Naive thymus-derived CD8-positive, alpha-beta T cell (primary cell): Measurements from ENCODE around the gene AP1M1. TPM values are rescaled to one million over a fixed set of nuclear protein-coding genes. Genes with fewer than 3 reads are reported as not detected.
A peak's percentile ranks its signal among the peaks of the same experiment; 100 is the strongest.

Experiments
- ATAC-seq, 2 donors: fragments of 150-1000 bp; cut with Tn5 transposase in 1 of 2; sonication (Bioruptor Pico), chemical (Tn5 transposase) in 1 of 2; 1 replicate in 1 of 2; 2 replicates in 1 of 2; pipeline ENCODE4 v1.10.0; 2021; ENCODE audit warnings: mild to moderate bottlenecking in 2 of 2, moderate library complexity in 2 of 2
- POLR2A ChIA-PET: fragments of 350-600 bp; sonication (Branson Sonifier 250); formaldehyde crosslinking; loops from one replicate; lab custom pipeline; 2021; ENCODE audit warnings: antibody characterized with exemption; lab: Charles Lee
- DNase-seq, 10 donors: peaks; one replicate each; pipeline versions ENCODE4 v3.0.0 to v3.0.0-alpha.2; 2020 to 2022
- H3K27ac Mint-ChIP-seq, 10 donors: one replicate each; pipeline ENCODE4 v1.8.0; 2020 to 2022; ENCODE audit warnings: mild to moderate bottlenecking in 10 of 10, mixed read lengths in 10 of 10, moderate library complexity in 4 of 10, inconsistent platforms in 1 of 10
- H3K27me3 Mint-ChIP-seq, 5 donors: one replicate each; pipeline ENCODE4 v1.8.0; 2021 to 2022; ENCODE audit warnings: mixed read lengths in 5 of 5
- H3K36me3 Mint-ChIP-seq, 3 donors: one replicate each; pipeline ENCODE4 v1.8.0; 2020 to 2022; ENCODE audit warnings: mixed read lengths in 3 of 3, mild to moderate bottlenecking in 2 of 3, inconsistent platforms in 1 of 3
- H3K4me1 Mint-ChIP-seq, 4 donors: one replicate each; pipeline ENCODE4 v1.8.0; 2021 to 2022; ENCODE audit warnings: mixed read lengths in 4 of 4
- H3K4me3 Mint-ChIP-seq, 10 donors: one replicate each; pipeline ENCODE4 v1.8.0; 2020 to 2022; ENCODE audit warnings: mild to moderate bottlenecking in 10 of 10, mixed read lengths in 10 of 10, moderate library complexity in 6 of 10, inconsistent platforms in 1 of 10
- H3K9me3 Mint-ChIP-seq, 9 donors: one replicate each; pipeline ENCODE4 v1.8.0; 2020 to 2022; ENCODE audit warnings: mixed read lengths in 9 of 9, mild to moderate bottlenecking in 3 of 9, inconsistent platforms in 1 of 9, moderate library complexity in 1 of 9
- polyA plus RNA-seq, 3 donors: library from polyadenylated mRNA; unstranded; fragments of 300-500 nt; fragmentation: Illumina TruSeq; gene quantifications; one replicate each; pipeline ENCODE4 v1.2.3, GENCODE V29; 2021
- total RNA-seq, 8 experiments: library from RNA in 2 of 8; stranded (reverse) in 2 of 8; gene quantifications; one replicate each; pipeline ENCODE4 v1.2.3 and lab custom pipeline; 2021 to 2026

The AP1M1 gene
- total and polyA plus RNA-seq, 5 experiments from 2014 or later: 151 to 288 (median 195) TPM

DNA sequence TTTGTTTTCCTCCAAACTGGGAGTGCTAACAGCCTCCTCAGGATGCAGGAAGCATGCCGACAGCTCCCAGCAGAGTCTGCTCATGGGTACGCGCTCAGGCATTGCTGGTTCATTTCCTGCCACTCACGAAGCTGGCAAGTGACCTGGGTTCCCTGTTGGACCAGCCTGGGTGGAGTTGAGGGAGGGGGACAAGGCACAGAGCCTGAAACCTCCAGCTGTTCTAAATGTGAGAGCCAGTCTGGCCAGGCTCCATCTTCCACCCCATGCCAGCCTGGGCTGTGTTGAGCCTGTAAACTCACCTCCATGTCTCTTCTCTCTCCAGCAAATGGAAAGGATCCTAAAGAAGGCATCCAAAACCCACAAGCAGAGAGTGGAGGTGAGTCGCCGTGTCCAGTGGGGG lies 7.5 kb upstream of the AP1M1 start:
- peak overlapping the region in 3 of 10 donors; percentile 40 to 70 (median 48) for H3K27ac Mint-ChIP-seq
- H3K9me3 Mint-ChIP-seq: no peaks in the 10 kb centered on the region
- POLR2A ChIA-PET: interaction anchor here (0.6 to 1.1 kb wide), 2 partner anchors 25 to 138 kb away, joined by 4 to 6 read pairs; no protein-coding TSS in a partner anchor
- H3K4me1 Mint-ChIP-seq: peaks cover 15 to 45% (median 27%) of the 10 kb centered on the region in 4 donors
- DNase-seq (no peak), ATAC-seq (no peak)
- no peaks in the 10 kb centered on the region for H3K27me3 Mint-ChIP-seq
- no peak overlapping the region for H3K4me3 Mint-ChIP-seq
- H3K36me3 Mint-ChIP-seq: peaks cover 3 to 67% (median 3%) of the 10 kb centered on the region in 3 donors

DNA sequence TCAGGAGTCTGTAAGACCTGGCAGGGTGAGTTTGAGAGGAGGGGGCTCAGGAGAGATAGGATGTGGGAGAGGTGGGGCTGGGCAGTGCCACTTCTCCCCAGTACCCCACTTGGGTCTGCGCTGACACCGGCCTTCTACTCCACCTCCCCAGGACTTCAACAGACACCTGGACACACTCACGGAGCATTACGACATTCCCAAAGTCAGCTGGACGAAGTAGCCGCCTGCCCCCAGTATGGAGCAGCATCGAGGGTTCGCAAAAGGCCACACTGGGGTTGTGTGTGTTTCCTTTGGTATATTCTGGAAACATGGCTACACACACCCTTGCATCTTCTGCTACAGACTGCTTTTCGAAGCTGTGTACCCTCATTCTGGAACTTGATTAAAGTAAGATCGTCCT lies 7.0 kb upstream of the AP1M1 start:
- H3K27me3 Mint-ChIP-seq: no peaks in the 10 kb centered on the region
- peak overlapping the region in 1 of 10 donors; percentile 40 for H3K27ac Mint-ChIP-seq
- H3K36me3 Mint-ChIP-seq: peaks cover 0 to 64% (median 0%) of the 10 kb centered on the region in 3 donors
- ATAC-seq (no peak), DNase-seq (no peak)
- no peak overlapping the region for H3K4me3 Mint-ChIP-seq
- peaks cover 11 to 41% (median 22%) of the 10 kb centered on the region in 4 donors for H3K4me1 Mint-ChIP-seq
- POLR2A ChIA-PET: interaction anchor here (1.1 kb wide), 1 partner anchor 137 kb away, joined by 4 read pairs; no protein-coding TSS in a partner anchor
- no peaks in the 10 kb centered on the region for H3K9me3 Mint-ChIP-seq

DNA sequence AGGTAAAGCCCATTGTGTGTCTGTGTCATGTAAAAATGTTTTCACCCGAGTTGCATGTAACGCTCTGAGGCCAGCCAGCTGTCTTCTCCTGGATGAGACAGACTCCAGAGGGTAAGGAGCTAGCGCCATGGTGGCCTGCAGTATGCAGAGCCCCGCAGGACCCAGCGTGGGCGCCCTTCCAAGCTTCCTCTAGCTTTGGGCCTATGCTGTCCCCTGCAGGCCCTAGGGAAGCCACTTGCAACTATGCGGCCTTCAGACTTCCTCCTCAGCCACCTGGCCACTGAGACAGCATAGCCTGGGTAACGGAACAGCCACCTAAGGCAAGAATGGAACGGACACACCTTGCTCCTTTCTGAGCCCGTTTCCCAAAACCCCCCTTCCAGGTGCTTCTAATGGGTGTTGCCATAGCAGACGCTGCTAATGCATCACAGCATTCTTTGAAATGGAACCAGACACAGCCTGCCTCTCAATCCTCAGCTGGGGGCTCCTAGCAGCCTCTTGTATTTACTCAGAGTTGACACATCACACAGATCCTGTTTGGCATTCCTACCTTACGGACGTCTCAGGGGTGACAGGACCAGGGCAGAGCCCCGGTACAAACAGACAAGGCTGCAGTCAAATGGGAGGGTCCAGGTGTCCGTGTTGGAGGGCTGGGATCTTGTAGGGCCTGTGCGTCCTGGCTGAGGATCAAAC lies 6.3 kb upstream of the AP1M1 start:
- peak in 1 of 2 donors; percentile 21 for ATAC-seq
- no peak overlapping the region for H3K4me3 Mint-ChIP-seq
- DNase-seq: no peak
- peak overlapping the region in 6 of 10 donors; percentile 13 to 76 (median 48) for H3K27ac Mint-ChIP-seq
- peaks cover 0 to 64% (median 0%) of the 10 kb centered on the region in 3 donors for H3K36me3 Mint-ChIP-seq
- POLR2A ChIA-PET: no interaction called here
- H3K9me3 Mint-ChIP-seq: no peaks in the 10 kb centered on the region
- peaks cover 11 to 36% (median 18%) of the 10 kb centered on the region in 4 donors for H3K4me1 Mint-ChIP-seq
- H3K27me3 Mint-ChIP-seq: no peaks in the 10 kb centered on the region

DNA sequence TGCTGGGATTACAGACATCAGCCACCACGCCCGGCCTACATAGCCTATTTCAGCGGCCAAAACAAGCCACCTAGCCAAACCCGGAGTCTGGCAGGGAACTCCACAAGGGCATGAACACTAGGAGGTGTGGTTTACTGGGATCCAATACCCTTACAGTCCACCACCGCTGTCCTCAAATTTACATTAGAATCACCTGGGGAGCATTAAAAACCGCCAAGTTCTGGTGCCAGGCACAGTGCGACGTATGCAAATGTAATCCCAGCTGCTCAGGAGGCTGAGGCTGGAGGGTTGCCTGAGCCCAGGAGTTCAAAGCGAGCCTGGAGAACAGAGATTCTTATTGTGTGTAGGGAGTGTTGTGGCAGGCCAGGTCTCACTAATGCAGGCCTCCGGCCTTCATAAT lies 4.2 kb upstream of the AP1M1 start:
- Mint-ChIP-seq H3K27ac (peak overlapping the region in 3 of 10 donors; percentile 15 to 22 (median 16)), H3K4me1 (peaks cover 8 to 32% (median 17%) of the 10 kb centered on the region in 4 donors), H3K36me3 (peaks cover 0 to 47% (median 0%) of the 10 kb centered on the region in 3 donors), H3K27me3 (no peaks in the 10 kb centered on the region), H3K4me3 (no peak overlapping the region), H3K9me3 (no peaks in the 10 kb centered on the region)
- DNase-seq (no peak), ATAC-seq (no peak)
- POLR2A ChIA-PET: no interaction called here

DNA sequence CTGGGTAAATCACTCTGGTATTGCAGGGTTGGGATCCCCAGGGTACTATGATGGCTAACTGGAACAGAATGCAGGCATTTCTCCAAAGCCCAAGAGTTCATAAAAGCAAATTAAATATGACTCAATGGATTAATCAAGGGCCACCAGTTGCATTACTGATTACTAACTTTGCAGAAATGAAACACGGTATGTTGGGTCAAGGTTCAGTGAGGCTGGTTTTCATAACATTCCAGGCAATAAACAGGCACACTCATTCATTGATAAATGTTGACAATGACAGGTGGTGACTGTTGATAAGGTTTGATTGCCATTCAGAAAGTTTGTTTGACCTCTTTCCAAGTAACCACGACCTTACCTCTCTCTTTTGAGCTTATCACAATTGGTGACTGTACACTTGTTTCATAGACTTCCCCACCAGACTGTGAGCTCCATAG lies 506 bp upstream of the AP1M1 start:
- ATAC-seq (no peak), DNase-seq (no peak)
- H3K27me3 Mint-ChIP-seq: no peaks in the 10 kb centered on the region
- no peaks in the 10 kb centered on the region for H3K9me3 Mint-ChIP-seq
- H3K36me3 Mint-ChIP-seq: peaks cover 0 to 25% (median 4%) of the 10 kb centered on the region in 3 donors
- peak overlapping the region; percentile 94 to 99 (median 98) for H3K27ac Mint-ChIP-seq
- H3K4me3 Mint-ChIP-seq: peak overlapping the region; percentile 75 to 95 (median 88)
- POLR2A ChIA-PET: interaction anchor here (0.6 to 4.2 kb wide), 20 partner anchors 9 to 360 kb away, joined by 3 to 21 read pairs (median 5); partner anchors contain the start of genes FAM32A and KLF2
- peaks cover 26 to 53% (median 43%) of the 10 kb centered on the region in 4 donors for H3K4me1 Mint-ChIP-seq

DNA sequence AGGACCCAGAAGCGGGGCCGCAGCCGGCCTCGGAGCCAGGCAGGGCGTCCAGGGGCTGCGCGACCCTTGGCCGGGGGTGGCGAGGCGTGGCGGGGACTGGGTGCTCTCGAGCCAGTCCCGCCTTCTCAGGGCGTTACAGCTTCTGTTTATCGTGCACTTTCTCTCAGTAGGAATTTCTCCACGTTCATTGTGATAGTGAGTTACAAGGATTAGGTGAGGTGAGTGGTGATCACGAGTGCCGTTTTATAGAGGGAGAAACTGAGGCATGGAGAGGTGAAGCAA lies 600 bp downstream of the AP1M1 start:
- Mint-ChIP-seq H3K9me3 (no peaks in the 10 kb centered on the region), H3K27me3 (no peaks in the 10 kb centered on the region), H3K4me1 (peaks cover 33 to 64% (median 53%) of the 10 kb centered on the region in 4 donors), H3K4me3 (peak overlapping the region; percentile 70 to 95 (median 88)), H3K36me3 (peaks cover 0 to 29% (median 7%) of the 10 kb centered on the region in 3 donors), H3K27ac (peak overlapping the region; percentile 93 to 99 (median 96))
- ATAC-seq (no peak), DNase-seq (no peak)
- POLR2A ChIA-PET: interaction anchor here (0.6 to 4.2 kb wide), 21 partner anchors 9 to 1676 kb away, joined by 3 to 21 read pairs (median 6); partner anchors contain the start of genes FAM32A and KLF2

DNA sequence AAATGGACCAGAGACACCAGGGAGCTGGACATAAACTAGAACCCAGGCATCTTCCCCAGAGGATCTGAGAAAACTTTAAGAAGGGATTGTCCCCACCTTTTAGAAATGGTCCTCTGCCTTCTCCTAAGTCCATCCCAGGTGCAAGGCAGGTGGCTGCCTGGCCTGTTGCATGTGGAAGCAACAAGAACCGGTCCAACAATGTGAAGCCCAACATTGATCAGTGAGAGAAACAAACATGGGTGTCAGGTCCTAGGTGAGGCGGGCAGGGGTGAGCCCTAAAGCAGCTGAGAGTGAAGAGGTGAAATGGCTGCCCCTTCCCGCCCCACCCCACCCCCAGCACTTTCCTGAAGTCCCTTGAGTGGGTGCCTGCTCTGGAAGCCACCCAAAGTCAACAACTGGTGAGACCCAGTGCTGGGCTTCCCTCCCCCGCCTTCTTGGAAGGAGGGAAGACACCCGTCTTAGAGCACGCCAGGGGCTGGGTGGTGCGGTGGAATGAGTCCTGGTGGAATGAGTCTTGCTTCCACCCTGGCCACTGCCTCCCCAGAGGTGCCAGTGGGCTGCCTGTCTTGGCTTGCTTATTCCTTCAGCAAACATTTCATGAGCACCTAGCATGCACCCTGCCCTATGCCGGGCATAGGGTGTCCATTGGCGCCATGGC lies 1.7 kb downstream of the AP1M1 start:
- Mint-ChIP-seq H3K9me3 (no peaks in the 10 kb centered on the region), H3K27ac (peak overlapping the region; percentile 95 to 99 (median 96)), H3K4me3 (peak overlapping the region; percentile 75 to 95 (median 88)), H3K36me3 (peaks cover 0 to 36% (median 12%) of the 10 kb centered on the region in 3 donors), H3K27me3 (no peaks in the 10 kb centered on the region), H3K4me1 (peaks cover 38 to 73% (median 60%) of the 10 kb centered on the region in 4 donors)
- DNase-seq (no peak), ATAC-seq (no peak)
- POLR2A ChIA-PET: interaction anchor here (1.1 to 4.2 kb wide), 7 partner anchors 8 to 184 kb away, joined by 3 to 21 read pairs (median 7); partner anchors contain the start of gene FAM32A

DNA sequence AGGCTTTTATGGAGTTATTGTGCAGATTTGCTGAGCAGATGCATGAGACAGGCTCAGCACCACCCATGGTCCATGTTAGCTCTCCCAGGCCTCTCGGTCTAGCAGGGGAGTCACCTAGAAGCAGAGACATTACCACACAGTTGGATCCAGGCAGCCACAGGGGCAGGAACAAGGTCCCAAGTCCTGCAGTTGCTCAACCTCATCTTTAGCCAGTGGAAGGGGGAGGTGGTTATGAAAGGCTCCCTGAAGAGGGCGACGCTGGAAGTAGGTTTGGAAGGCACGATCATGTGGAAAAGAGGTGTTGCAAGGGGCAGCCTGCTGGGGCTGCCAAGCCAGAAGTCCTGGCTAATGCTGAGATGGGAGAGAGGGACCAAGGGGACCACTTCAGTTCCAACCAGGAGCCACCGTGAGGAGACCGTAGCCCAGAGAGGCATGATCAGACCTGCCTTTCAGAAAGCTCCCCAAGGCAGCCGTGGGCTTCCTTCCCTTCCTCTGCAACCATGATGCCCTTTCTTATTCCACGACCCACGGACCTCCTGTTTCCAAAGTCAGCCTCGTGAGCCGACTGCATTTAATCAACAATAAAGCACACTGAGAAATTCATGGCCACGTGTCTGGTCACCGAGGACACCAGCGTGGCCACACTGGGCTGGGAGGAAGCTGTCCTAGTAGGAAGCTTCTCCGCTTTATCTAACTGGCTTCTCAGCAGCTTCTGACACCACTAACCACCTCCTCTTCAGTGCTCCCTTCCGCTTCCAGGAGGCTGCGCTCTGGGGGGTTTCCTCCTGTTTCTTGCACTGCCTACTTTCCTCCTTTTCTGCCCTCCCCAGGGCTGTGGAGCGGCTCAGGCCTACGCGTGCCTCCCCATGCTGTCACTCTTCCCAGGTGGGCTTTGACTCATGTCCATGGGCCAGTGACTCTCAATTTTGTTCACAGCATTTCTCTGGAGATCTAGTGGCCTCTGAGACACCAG lies 2.6 kb downstream of the AP1M1 start:
- Mint-ChIP-seq H3K27ac (peak overlapping the region; percentile 85 to 98 (median 95)), H3K9me3 (no peaks in the 10 kb centered on the region), H3K4me1 (peaks cover 38 to 73% (median 62%) of the 10 kb centered on the region in 4 donors), H3K36me3 (peaks cover 0 to 42% (median 14%) of the 10 kb centered on the region in 3 donors), H3K4me3 (peak overlapping the region; percentile 59 to 94 (median 80)), H3K27me3 (no peaks in the 10 kb centered on the region)
- peak in 4 of 10 donors; percentile 29 to 50 (median 34) for DNase-seq
- ATAC-seq: peak in 1 of 2 donors; percentile 27
- POLR2A ChIA-PET: interaction anchor here (1.1 to 4.2 kb wide), 6 partner anchors 10 to 128 kb away, joined by 3 to 21 read pairs (median 6); partner anchors contain the start of gene FAM32A

DNA sequence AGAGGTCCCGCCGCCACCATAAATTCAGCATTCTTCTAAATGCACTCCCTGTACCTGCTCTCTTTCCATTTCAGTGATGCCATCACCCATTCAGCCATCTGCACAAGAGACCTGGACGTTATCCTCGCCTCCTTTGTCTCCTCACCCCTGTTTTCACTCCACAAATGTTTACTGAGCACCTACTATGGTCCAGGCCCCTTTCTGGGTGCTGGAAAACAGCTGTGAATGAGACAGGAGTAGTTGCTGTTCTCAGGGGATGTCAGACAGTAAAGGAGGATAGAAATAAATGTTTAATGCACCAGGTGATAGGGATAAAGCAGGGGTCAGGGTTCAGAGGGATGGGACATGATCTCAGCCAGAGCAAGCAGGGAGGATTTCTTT lies 3.3 kb downstream of the AP1M1 start:
- ATAC-seq: no peak
- Mint-ChIP-seq H3K4me1 (peaks cover 38 to 74% (median 63%) of the 10 kb centered on the region in 4 donors), H3K4me3 (peak overlapping the region; percentile 21 to 94 (median 80)), H3K27ac (peak overlapping the region; percentile 85 to 98 (median 95)), H3K9me3 (no peaks in the 10 kb centered on the region), H3K36me3 (peaks cover 0 to 46% (median 14%) of the 10 kb centered on the region in 3 donors), H3K27me3 (no peaks in the 10 kb centered on the region)
- POLR2A ChIA-PET: interaction anchor here (0.6 to 4.2 kb wide), 5 partner anchors 10 to 66 kb away, joined by 3 to 21 read pairs (median 4); no protein-coding TSS in a partner anchor
- DNase-seq: no peak

DNA sequence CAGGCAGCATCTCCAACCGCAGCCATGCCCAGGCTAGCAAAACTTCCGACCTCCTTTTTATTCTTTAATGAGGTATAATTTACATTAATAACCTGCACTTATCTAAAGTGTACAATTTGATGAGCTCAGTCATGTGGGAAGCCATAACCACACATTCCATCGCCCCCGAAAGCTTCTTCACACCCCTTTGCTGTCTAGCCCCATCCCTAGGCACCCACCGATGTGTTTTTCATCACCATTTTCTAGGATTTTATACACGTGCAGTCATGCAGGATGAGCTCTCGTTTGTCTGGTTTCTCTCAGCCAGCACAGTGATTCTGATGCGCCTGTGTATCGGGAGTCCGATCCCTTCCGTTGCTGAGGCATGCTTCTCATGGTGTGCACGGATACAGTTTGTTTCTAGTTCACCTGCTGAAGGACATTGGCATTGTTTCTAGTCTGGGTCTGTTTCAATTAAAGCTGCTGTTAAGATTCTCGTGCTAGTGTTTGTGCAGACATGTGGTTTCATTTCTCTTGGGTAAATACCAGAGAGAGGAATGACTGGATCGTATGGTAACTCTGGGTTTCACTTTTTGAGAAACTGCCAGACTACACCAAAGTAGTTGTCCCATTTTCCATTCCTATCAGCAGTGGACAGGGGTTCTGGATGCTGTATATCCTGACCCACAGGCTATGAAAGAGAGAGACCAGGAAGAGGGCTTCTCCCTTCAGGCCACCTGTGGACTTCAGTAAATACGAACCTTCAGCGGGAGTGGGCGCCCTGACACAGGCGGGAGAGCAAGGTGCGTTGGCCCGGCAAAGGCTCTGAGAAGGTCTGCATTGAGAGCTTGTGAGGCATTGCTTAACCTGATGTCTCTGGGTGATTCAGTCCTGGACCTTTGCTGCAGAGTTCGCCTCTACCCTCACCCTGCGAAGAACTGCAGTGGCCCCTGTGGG lies 4.9 kb downstream of the AP1M1 start:
- peak overlapping the region; percentile 65 to 96 (median 88) for H3K27ac Mint-ChIP-seq
- no peaks in the 10 kb centered on the region for H3K9me3 Mint-ChIP-seq
- POLR2A ChIA-PET: interaction anchor here (0.6 to 1.5 kb wide), 5 partner anchors 9 to 832 kb away, joined by 3 to 7 read pairs (median 3); no protein-coding TSS in a partner anchor
- no peaks in the 10 kb centered on the region for H3K27me3 Mint-ChIP-seq
- peaks cover 42 to 80% (median 70%) of the 10 kb centered on the region in 4 donors for H3K4me1 Mint-ChIP-seq
- peaks cover 0 to 50% (median 14%) of the 10 kb centered on the region in 3 donors for H3K36me3 Mint-ChIP-seq
- DNase-seq (no peak), ATAC-seq (no peak)
- H3K4me3 Mint-ChIP-seq: peak overlapping the region in 9 of 10 donors; percentile 9 to 69 (median 60)
